OCI-LY7 (cell line): ENCODE results near the gene INSC.
A peak's percentile ranks its signal among the peaks of the same experiment; 100 is the strongest.

Experiments used
- CTCF ChIP-seq: fragments of 200-600 bp; sonication (generic); conservative IDR thresholded peaks from 2 replicates; pipeline ENCODE4 v1.5.1; 2014; ENCODE audit warnings: mild to moderate bottlenecking, antibody characterized with exemption, low read length, moderate library complexity, mixed read lengths
- EZH2phosphoT487 ChIP-seq: fragments of 200-600 bp; sonication (generic); IDR thresholded peaks from 2 replicates; pipeline ENCODE4 v1.6.1; 2018; ENCODE audit warnings: low read depth, borderline replicate concordance, mild to moderate bottlenecking, mixed run types, antibody characterized with exemption, low read length, moderate library complexity, mixed read lengths

GRCh38 chr11:15074206-15075161 lies 40.2 kb upstream of the INSC start:
- peak; percentile 76 for TF ChIP-seq CTCF
- TF ChIP-seq EZH2phosphoT487, result no peak
